GM12878 (cell line): Measurements from ENCODE around the gene CARD14. TPM values are rescaled to one million over a fixed set of nuclear protein-coding genes. Genes with fewer than 3 reads are reported as not detected.

Source experiments
- BHLHE40 ChIP-seq, 2 experiments: fragments of 450-650 bp in 1 of 2; IDR thresholded peaks; 2 replicates each; pipeline ENCODE4 v1.6.1; 2011 to 2017; ENCODE audit warnings: low read depth in 2 of 2, borderline replicate concordance in 1 of 2, improper control_type of control experiment in 1 of 2, low read length in 1 of 2, mild to moderate bottlenecking in 1 of 2
- CREM ChIP-seq: IDR thresholded peaks from 2 replicates; pipeline ENCODE4 v1.6.1; 2014; ENCODE audit warnings: antibody characterized with exemption, low read depth
- ESRRA ChIP-seq: IDR thresholded peaks from 2 replicates; pipeline ENCODE4 v1.6.1; 2012; ENCODE audit warnings: mild to moderate bottlenecking, low read length, improper control_type of control experiment
- EZH2 ChIP-seq: IDR thresholded peaks from 2 replicates; pipeline ENCODE4 v1.6.1; 2012; ENCODE audit warnings: low read depth, mild to moderate bottlenecking, control low read depth, inconsistent platforms, low read length, borderline replicate concordance; ENCODE audit not compliant: control insufficient read depth
- HSF1 ChIP-seq: fragments of 150-350 bp; IDR thresholded peaks from 2 replicates; pipeline ENCODE4 v1.6.1; 2014; ENCODE audit warnings: mild to moderate bottlenecking, low read depth, low read length
- IKZF2 ChIP-seq, 2 experiments: fragments of 450-650 bp; IDR thresholded peaks; 2 replicates each; pipeline ENCODE4 v1.6.1; 2017; ENCODE audit warnings: mild to moderate bottlenecking in 2 of 2, moderate library complexity in 2 of 2
- JUND ChIP-seq: IDR thresholded peaks from 2 replicates; pipeline ENCODE4 v1.6.1; 2012; ENCODE audit warnings: low read depth, mild to moderate bottlenecking, low read length, improper control_type of control experiment, moderate library complexity
- MTA3 ChIP-seq: IDR thresholded peaks from 2 replicates; pipeline ENCODE4 v1.6.1; 2012; ENCODE audit warnings: low read length, inconsistent platforms, borderline replicate concordance
- NFYB ChIP-seq: IDR thresholded peaks from 2 replicates; pipeline ENCODE4 v1.6.1; 2011; ENCODE audit warnings: low read depth, mild to moderate bottlenecking, low read length, improper control_type of control experiment, moderate library complexity; ENCODE audit not compliant: insufficient read depth
- SMAD5 ChIP-seq: IDR thresholded peaks from 2 replicates; pipeline ENCODE4 v1.6.1; 2016; ENCODE audit warnings: antibody characterized with exemption, low read depth
- TARDBP ChIP-seq: IDR thresholded peaks from 2 replicates; pipeline ENCODE4 v1.6.1; 2016; ENCODE audit warnings: borderline replicate concordance
- TCF7 ChIP-seq: IDR thresholded peaks from 2 replicates; pipeline ENCODE4 v1.6.1; 2014; ENCODE audit warnings: antibody characterized with exemption, borderline replicate concordance
- ZBED1 ChIP-seq: IDR thresholded peaks from 2 replicates; pipeline ENCODE4 v1.6.1; 2016; ENCODE audit warnings: borderline replicate concordance
- ZBTB11 ChIP-seq: fragments of 450-650 bp; formaldehyde crosslinking; IDR thresholded peaks from 2 replicates; pipeline ENCODE4 v1.5.0; 2022; ENCODE audit warnings: mild to moderate bottlenecking, missing genetic modification characterization
- ZNF217 ChIP-seq: fragments of 450-650 bp; IDR thresholded peaks from 2 replicates; pipeline ENCODE4 v1.6.1; 2017; ENCODE audit warnings: antibody characterized with exemption, mild to moderate bottlenecking
- ZNF274 ChIP-seq: IDR thresholded peaks from one replicate; pipeline ENCODE4 v1.8.0; 2011; ENCODE audit not compliant: insufficient read length, insufficient read depth
- ZNF384 ChIP-seq: IDR thresholded peaks from 2 replicates; pipeline ENCODE4 v1.6.1; 2012; ENCODE audit warnings: low read depth, mild to moderate bottlenecking, low read length, improper control_type of control experiment, borderline replicate concordance
- polyA plus RNA-seq, 11 experiments: library from polyadenylated mRNA; depleted of rRNA in 4 of 11; unstranded in 6 of 11; stranded (reverse) in 5 of 11; fragments of >200 nt; fragmentation: Nextera tagmentation in 4 of 11; fragmentation: Illumina TruSeq in 1 of 11; extraction: Ambion mirVana in 4 of 11; extraction: Trizol in 1 of 11; gene quantifications; 1 replicate in 1 of 11; 2 replicates in 10 of 11; pipeline versions ENCODE4 v1.2.1 to v1.2.3, GENCODE V29; 2011 to 2016; ENCODE audit warnings: inconsistent platforms in 2 of 11, missing spikeins in 2 of 11, low read depth in 1 of 11
- total RNA-seq, 4 experiments: library from RNA; depleted of rRNA in 3 of 4; stranded (reverse); fragments of >200 nt in 3 of 4; fragmentation: Illumina TruSeq in 1 of 4; extraction: Trizol in 1 of 4; gene quantifications; 2 replicates each; pipeline versions ENCODE4 v1.2.1 to v1.2.3, GENCODE V29; 2013 to 2021
- TF ChIP-seq, protein P1 (sequence below): fragments of 450-650 bp; IDR thresholded peaks from 2 replicates; pipeline ENCODE4 v1.6.1; 2016; ENCODE audit warnings: mild to moderate bottlenecking, moderate library complexity, borderline replicate concordance
- TF ChIP-seq, protein P2 (sequence below): fragments of 450-650 bp; conservative IDR thresholded peaks from 2 replicates; pipeline ENCODE4 v1.6.1; 2017; ENCODE audit warnings: mild to moderate bottlenecking, moderate library complexity

CARD14 gene
- total and polyA plus RNA-seq, 10 of the 15 experiments (the other 5 are each of a cell fraction or from before 2014, with no cell fraction given), result 0.08 to 0.15 TPM; not detected in 8

- no peak for TF ChIP-seq HSF1
- no peak for TF ChIP-seq JUND
- TF ChIP-seq CREM, result no peak
- TF ChIP-seq TCF7, result no peak
- no peak for TF ChIP-seq TARDBP
- TF ChIP-seq BHLHE40 (IDR thresholded peaks at IDR 0.05; ENCODE audit: borderline replicate concordance in 1 of 2, low read depth in 2 of 2, low read length in 1 of 2), result peak; percentile 95 to 96
- no peak for TF ChIP-seq ZBED1
- TF ChIP-seq, protein P1, sequence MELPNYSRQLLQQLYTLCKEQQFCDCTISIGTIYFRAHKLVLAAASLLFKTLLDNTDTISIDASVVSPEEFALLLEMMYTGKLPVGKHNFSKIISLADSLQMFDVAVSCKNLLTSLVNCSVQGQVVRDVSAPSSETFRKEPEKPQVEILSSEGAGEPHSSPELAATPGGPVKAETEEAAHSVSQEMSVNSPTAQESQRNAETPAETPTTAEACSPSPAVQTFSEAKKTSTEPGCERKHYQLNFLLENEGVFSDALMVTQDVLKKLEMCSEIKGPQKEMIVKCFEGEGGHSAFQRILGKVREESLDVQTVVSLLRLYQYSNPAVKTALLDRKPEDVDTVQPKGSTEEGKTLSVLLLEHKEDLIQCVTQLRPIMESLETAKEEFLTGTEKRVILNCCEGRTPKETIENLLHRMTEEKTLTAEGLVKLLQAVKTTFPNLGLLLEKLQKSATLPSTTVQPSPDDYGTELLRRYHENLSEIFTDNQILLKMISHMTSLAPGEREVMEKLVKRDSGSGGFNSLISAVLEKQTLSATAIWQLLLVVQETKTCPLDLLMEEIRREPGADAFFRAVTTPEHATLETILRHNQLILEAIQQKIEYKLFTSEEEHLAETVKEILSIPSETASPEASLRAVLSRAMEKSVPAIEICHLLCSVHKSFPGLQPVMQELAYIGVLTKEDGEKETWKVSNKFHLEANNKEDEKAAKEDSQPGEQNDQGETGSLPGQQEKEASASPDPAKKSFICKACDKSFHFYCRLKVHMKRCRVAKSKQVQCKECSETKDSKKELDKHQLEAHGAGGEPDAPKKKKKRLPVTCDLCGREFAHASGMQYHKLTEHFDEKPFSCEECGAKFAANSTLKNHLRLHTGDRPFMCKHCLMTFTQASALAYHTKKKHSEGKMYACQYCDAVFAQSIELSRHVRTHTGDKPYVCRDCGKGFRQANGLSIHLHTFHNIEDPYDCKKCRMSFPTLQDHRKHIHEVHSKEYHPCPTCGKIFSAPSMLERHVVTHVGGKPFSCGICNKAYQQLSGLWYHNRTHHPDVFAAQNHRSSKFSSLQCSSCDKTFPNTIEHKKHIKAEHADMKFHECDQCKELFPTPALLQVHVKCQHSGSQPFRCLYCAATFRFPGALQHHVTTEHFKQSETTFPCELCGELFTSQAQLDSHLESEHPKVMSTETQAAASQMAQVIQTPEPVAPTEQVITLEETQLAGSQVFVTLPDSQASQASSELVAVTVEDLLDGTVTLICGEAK, result no peak; the same call in 1 of the 2 replicates
- TF ChIP-seq IKZF2 (IDR thresholded peaks at IDR 0.05), result peak; percentile 56 to 71; a peak in 2 of 4 replicates
- no peak for TF ChIP-seq ZBTB11 (CRISPR knock-in tag)
- TF ChIP-seq SMAD5, result no peak
- no peak for TF ChIP-seq ESRRA
- TF ChIP-seq ZNF384, result no peak
- TF ChIP-seq EZH2, result no peak
- no peak for TF ChIP-seq ZNF217
- TF ChIP-seq MTA3, result no peak
- TF ChIP-seq NFYB, result no peak
- no peak for TF ChIP-seq ZNF274
- TF ChIP-seq, protein P2, sequence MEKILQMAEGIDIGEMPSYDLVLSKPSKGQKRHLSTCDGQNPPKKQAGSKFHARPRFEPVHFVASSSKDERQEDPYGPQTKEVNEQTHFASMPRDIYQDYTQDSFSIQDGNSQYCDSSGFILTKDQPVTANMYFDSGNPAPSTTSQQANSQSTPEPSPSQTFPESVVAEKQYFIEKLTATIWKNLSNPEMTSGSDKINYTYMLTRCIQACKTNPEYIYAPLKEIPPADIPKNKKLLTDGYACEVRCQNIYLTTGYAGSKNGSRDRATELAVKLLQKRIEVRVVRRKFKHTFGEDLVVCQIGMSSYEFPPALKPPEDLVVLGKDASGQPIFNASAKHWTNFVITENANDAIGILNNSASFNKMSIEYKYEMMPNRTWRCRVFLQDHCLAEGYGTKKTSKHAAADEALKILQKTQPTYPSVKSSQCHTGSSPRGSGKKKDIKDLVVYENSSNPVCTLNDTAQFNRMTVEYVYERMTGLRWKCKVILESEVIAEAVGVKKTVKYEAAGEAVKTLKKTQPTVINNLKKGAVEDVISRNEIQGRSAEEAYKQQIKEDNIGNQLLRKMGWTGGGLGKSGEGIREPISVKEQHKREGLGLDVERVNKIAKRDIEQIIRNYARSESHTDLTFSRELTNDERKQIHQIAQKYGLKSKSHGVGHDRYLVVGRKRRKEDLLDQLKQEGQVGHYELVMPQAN, result no peak
Observed at GRCh38 chr17:80219013-80219762, 49.4 kb downstream of the CARD14 start (continued).
